Ramos (cell line): ENCODE measurements around the gene ADAMTSL1.

ENCODE experiments used
- in situ Hi-C: fragments of 300-500 bp; cut with MboI; formaldehyde crosslinking; loops from one replicate; pipeline ENCODE4 v1.14.3; 2022; ENCODE audit warnings: low sequenced_read_pairs; ENCODE audit not compliant: unreplicated experiment

ADAMTSL1 gene

DNA sequence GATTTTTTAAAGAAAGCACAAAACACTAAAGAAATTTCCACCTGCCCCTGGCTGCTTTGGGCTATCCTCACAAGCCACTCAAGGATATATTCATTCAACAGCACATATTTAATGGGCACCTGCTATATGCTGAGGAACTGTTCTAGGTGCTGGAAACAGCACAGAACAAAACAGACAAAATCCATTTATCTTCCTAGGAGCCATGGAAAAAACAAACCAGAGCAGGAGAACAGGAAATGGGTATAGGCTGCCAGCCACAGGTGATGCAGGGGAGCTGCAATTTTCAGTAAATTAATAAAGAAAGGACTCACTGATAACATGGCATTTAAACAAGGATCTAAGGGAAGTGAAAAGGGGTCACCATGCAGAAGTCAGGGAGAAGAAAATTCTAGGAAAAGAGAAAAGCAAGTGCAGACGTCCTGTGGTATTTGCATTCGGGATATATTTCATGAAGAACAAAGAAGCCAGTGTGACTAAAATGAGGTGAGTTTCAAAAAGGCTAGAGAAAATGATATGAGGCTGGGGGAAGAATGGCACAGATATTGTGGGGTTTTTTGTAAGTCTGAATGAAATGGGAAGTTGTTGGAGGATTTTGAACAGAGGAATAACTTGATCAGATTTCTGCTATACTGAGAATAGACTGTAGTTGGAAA, 152.2 kb downstream of the ADAMTSL1 start:
- in situ Hi-C loops, result no loop called here

DNA sequence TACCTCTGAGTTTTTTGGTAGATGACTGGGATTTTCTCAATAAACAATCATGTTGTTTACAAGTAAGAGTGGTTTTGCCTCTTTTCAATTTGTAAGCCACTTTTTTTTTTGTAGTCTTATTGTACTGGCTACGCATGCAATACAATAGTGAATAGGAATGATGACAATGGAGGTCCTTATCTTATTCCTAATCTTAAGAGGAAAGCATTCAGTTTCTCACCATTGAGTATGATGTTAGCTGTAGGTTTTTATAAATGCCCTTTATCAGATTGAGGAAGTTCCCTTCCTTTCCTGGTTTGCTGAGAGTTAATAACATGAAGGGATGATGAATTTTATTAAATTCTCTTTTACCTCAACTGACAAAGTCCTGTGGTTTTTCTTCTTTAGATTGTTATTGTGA, 155.2 kb downstream of the ADAMTSL1 start:
- in situ Hi-C loops, result no loop called here

- in situ Hi-C loops, result no loop called here
Observed at GRCh38 chr9:18632632-18633403, 158.9 kb downstream of the ADAMTSL1 start.

- in situ Hi-C loops, result no loop called here
Observed at GRCh38 chr9:18636781-18637180, 162.8 kb downstream of the ADAMTSL1 start.

DNA sequence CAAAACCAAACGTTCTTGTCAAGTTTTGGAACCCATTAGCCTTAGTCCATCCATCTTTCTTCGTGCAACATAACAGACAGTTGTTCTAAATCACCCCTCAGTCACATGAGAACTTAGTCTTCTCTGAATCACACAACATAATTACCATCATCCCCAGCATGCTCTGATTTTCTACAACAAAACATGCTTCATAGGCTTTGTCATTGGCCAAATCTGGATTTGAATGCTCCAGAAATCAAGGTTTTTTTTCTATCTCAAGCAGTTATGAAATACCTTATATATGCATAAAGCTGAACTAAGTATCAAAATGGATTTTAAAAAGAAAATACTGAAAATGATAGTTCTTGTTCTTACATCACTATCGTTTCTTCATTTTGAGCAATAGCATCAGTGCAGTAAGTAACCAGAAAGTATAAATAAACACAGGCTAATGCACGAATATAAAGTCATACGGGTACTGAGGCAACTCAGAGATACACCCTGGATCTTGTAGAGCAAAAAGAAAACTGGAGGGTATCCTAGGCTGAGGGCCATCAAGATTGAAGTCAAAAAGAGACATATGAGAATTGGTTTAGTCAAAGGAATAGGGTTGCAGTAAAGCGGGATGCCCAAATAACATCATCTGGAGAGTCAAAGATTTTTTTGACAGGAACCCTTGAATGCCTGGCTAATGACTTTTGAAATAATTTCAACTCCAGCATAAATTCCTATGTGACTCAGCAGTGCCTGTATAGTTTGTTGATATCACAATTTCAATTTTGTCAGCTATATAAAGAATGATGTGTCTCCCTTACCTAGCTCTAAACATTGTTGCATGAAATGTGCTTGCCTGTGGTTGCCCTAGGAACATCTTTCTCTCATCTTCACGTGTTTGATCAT, 164.7 kb downstream of the ADAMTSL1 start:
- in situ Hi-C loops, result no loop called here

DNA sequence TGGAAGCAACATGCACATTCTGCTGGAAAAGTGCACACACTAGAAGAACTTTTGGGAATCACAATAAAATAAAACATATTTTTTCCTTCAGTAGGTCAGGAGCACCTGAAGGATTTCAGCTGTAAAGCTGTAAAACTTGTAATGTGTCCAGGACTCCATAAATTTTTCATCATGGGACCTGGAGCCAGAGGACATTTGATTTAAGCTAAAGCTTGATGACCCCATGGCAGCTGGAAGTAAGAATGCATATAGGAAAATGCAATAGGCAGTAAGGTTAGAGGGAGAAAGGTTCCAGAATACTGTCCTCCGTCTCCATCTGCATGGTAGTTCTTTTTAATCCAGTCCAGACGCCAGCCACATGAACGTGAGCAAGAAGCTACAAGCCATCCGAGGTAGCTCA, 166.0 kb downstream of the ADAMTSL1 start:
- in situ Hi-C loops, result no loop called here

DNA sequence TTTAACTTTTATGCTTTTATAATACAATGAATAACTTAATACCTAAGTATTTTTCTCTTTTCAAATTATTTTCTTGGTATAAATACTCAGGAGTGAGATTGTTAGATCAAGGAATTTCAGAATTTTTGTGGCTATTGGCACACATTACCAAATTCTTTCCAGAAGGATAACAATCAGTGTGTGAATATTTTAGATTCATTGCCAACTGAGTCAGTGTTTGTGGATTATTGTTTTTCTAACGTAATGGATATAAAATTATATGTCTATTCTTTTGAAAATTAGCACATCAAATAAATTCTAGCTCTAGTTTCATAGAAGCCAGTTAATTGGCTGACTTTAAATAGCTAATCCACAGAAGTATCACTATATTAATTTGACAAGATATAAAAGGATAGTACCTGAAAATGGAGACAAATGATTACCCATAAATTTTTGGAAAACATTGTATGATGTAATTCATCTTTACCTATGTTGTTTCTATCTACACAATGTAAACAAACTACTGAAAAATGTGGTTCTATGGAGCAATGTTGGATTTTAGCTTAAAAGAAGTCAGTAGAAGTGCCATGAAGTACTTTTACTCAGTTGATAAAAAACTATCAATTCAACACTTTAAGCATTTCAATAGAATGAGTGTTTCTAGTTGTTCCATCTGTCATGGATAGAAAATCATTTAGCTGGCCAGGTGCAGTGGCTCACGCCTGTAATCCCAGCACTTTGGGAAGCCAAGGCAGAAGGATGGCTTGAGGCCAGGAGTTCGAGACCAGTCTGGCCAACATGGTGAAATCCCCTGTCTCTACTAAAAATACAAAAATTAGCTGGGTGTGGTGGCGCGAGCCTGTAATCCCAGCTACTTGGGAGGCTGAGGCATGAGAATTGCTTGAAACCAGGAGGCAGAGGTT, 185.1 kb downstream of the ADAMTSL1 start:
- in situ Hi-C loops, result no loop called here

GRCh38 chr9:18660001-18660400, 186.0 kb downstream of the ADAMTSL1 start:
- in situ Hi-C loops, result no loop called here

- in situ Hi-C loops, result no loop called here
Observed at GRCh38 chr9:18662320-18662719, 188.4 kb downstream of the ADAMTSL1 start.

DNA sequence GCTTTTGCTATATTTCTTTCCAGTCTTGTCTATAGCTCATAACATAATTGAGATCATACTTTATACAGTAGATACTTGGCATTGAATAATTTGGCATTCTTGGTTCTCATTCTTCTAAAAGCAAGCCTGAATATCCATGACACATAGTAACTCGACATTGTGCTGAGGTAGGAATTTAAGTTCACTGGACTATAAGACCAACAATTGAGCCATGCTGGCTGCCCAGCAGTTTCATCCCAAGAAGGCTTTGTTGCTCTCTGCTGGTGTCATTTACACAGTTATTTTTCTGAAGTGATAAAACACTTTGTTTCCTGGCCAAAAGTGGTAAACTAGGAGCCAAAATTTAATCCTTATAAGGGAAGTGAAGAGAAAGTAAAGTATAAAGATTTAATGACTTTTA, 192.0 kb downstream of the ADAMTSL1 start:
- in situ Hi-C loops, result no loop called here

GRCh38 chr9:18666348-18666747, 192.4 kb downstream of the ADAMTSL1 start:
- in situ Hi-C loops, result no loop called here

- in situ Hi-C loops, result no loop called here
Observed at GRCh38 chr9:18666986-18667772, 193.2 kb downstream of the ADAMTSL1 start.

- in situ Hi-C loops, result no loop called here
Observed at GRCh38 chr9:18668944-18669343, 195.0 kb downstream of the ADAMTSL1 start.

DNA sequence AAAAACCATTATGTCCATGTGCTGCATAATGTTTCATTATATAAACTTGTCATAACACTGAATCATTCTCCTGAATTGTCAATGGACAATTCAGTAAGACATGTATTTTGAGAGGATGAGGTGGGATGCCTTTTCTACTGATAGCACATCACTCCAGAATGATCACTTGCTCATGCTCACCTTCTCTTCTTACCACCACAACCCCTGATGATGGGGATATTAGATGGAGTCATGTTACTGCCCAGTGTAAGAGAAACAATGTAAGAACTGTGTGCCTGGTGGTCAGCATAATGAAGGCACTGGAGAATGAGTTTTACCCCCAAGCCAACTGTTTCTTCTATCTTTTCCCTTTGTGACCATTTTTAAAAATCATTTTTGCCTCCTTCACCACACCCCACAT, 198.8 kb downstream of the ADAMTSL1 start:
- in situ Hi-C loops, result no loop called here

DNA sequence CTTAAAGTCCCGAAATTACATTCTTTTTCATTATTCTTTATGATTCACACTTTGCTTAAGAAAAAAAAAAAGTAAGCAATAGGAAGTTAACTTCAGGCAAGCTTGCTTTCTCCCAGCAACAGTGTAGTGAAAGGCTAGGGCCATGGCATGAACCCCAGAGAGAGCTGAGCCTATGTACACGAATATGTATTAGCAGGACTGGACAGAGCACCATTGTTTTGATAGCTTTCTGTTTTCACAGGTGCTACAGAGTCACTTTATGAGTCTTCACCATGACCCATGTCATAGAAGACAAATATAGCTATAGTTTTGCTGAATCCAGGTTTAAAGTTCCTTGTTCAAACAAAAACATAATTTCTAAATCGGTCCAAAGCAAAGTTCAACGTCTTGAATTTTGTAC, 199.2 kb downstream of the ADAMTSL1 start:
- in situ Hi-C loops, result no loop called here

GRCh38 chr9:18675332-18675731, 201.4 kb downstream of the ADAMTSL1 start:
- in situ Hi-C loops, result no loop called here

DNA sequence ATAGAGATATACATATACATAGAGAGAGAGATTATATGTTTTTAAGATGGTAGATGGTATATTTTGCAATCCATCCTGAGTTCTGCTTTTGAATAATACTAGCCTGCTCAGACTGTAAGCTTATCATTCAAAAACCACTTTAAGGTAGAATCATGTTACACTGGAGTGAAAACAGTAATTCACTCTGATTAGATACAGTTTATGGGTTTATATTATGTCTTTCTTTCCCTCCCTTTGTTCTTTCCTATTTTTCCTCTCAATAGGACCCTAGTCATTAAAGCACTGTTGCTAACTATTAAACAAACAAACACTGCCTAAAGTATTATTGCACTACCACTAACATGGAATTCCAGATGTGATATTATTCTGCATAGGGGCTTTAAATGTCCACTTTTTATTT, 202.0 kb downstream of the ADAMTSL1 start:
- in situ Hi-C loops, result no loop called here

DNA sequence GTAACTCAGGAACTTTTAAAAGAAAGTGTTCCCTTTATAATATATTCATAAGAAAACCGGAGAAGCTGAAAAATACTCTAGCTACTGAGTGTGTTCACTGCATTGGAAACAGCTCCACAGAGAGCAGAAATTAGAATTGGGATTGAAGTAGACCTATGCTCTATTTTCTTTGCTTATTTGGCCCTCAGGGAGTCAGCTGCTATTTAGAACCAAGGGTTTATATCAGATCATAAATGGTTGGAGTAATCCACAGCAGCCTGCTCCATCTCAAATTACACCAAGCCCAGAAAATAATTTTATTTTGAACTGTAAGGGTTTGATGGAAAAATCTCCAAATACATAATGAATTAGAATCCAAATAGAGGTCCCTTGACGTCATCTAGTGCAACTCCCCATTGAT, 202.6 kb downstream of the ADAMTSL1 start:
- in situ Hi-C loops, result no loop called here
